HuH-7.5 (cell line): ENCODE data around the gene ELK4.

Source experiments
- DNase-seq: peaks from one replicate; pipeline ENCODE4 v3.0.0; 2011; ENCODE audit warnings: low spot score

The ELK4 gene

GRCh38 chr1:205563927-205564441, 67.8 kb downstream of the ELK4 start:
- DNase-seq, result no peak

DNA sequence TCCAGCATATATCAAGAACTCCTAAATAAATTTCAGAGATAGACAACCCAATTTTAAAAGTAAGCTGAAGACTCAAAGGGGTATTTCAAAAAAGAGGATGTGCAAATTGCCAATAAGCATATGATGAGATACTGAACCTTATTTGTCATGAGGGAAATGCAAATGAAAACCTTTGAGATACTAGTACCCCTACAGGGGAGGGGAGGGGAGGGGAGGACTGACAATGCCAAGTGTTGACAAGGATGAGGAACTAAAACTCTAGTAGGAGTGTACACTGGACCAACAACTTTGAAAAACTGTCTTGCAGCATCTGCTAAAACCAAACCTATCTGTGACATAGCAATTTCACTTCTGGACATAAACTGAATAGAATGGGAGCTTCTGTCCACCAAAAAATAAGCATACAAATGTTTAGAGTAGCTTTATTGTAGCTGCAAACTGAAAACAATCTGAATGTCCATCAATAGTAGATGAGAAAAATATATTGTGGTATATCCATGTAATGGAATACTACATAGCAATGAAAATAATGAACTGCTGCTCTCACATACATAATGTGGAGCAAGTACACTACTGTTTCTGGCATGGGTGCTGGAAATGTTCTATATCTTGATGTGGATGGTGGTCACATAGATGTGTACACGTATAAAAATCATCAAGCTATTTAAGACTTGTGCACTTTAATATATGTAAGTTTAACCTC, 70.2 kb downstream of the ELK4 start:
- DNase-seq, result no peak
